ENCODE data around the gene NR2F1-AS1. TPM values are rescaled to one million over a fixed set of nuclear protein-coding genes. Genes with fewer than 3 reads are reported as not detected.

NR2F1-AS1 gene
- total and polyA plus RNA-seq, 2 of the 4 experiments (the other 2 are of a cell fraction), result 12.5 to 12.8 TPM

DNA sequence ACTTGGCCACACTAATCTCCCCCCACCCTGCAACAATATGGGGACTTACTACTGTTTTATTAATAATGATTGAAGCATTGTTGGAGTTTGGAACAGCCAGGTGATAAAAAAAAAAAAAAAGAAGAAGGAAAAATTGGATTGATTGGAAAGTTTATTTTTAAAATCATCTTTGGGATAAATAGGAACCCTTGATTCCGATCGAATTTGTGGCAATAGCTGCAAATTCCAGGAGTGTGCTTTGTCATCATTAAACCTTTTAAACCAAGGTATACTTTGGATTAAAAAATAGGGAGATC is 1.1 kb upstream of the NR2F1-AS1 start:
- peak overlapping the region; percentile 76 for H2BK5ac ChIP-seq (ENCODE audit: low read depth, low read length, poor library complexity, severe bottlenecking)
- ATAC-seq (ENCODE audit: low read depth) (no peak), DNase-seq (no peak)
- BruUV-seq (replicated peaks), result no TSS peak
- H3K9ac ChIP-seq (ENCODE audit: low read depth, low read length), result peak overlapping the region; percentile 68
- dilution Hi-C loops (cut with HindIII; ENCODE audit: low sequenced_read_pairs, unreplicated experiment), result no loop called here
- no peaks in the 10 kb centered on the region for H3K9me3 ChIP-seq (ENCODE audit: control insufficient read depth, insufficient read depth, low read length)
- peak overlapping the region; percentile 28; the same call in 1 of the 2 replicates for H3K23ac ChIP-seq (ENCODE audit: low read depth, low read length)
- intact Hi-C loops (cut with micrococcal nuclease), result loop anchor here (2.0 to 10.0 kb wide), 8 partner anchors 219 to 1155 kb away; no protein-coding TSS in a partner anchor
- H3K4me2 ChIP-seq (ENCODE audit: low read depth, low read length), result peak overlapping the region; percentile 83
- H3K56ac ChIP-seq (ENCODE audit: extremely low read depth, insufficient read depth, low read length), result peak overlapping the region; percentile 43; the same call in 1 of the 2 replicates
- peak overlapping the region; percentile 66 for H2BK120ac ChIP-seq (ENCODE audit: low read depth, low read length)
- H2BK15ac ChIP-seq (ENCODE audit: low read depth, low read length), result 0 out of 3 replicates have a peak overlapping the region, but pooled peaks have one; percentile 5
- peak overlapping the region; percentile 20; the same call in 1 of the 2 replicates for H2AK5ac ChIP-seq (ENCODE audit: low read depth, low read length)
- peak overlapping the region; percentile 58; the same call in 1 of the 2 replicates for H3K4ac ChIP-seq (ENCODE audit: low read depth, low read length)
- ChIA-PET CTCF (interaction anchor here (0.6 to 1.7 kb wide), 5 partner anchors 219 to 1245 kb away, joined by 3 to 10 read pairs (median 5); no protein-coding TSS in a partner anchor), POLR2A (ENCODE audit: unreplicated experiment) (interaction anchor here (1.0 kb wide), 1 partner anchor 21 kb away, joined by 8 read pairs; no protein-coding TSS in a partner anchor)
- H3K18ac ChIP-seq (ENCODE audit: low read depth, low read length), result peak overlapping the region; percentile 26; the same call in 1 of the 2 replicates
- peak overlapping the region; percentile 19; the same call in 1 of the 2 replicates for H4K5ac ChIP-seq (ENCODE audit: low read depth, low read length)
- peaks cover 4% of the 10 kb centered on the region for H3K4me1 ChIP-seq (ENCODE audit: control insufficient read depth, insufficient read depth, low read length)
- no peak overlapping the region for H2BK20ac ChIP-seq (ENCODE audit: low read depth, low read length)
- 0 out of 4 replicates have a peak overlapping the region, but pooled peaks of 1 of the 2 experiments have one; percentile 20 for H4K8ac ChIP-seq (ENCODE audit: low read depth in 2 of 2, low read length in 2 of 2)
- H4K91ac ChIP-seq (ENCODE audit: insufficient read depth, low read depth, low read length), result no peak overlapping the region; the same call in 1 of the 2 replicates
- H3K14ac ChIP-seq (replicated peaks; ENCODE audit: low read depth, low read length), result no peak overlapping the region
- no peaks in the 10 kb centered on the region; the same call in 1 of the 2 replicates for H4K20me1 ChIP-seq (ENCODE audit: insufficient read depth, low read length)
- WGBS, 2 experiments (ENCODE audit: extremely low coverage in 2 of 2, insufficient read length in 1 of 2), result no CpG with 5 or more reads among the region's 2 CpGs
- no peaks in the 10 kb centered on the region for H3K27me3 ChIP-seq (ENCODE audit: control insufficient read depth, insufficient read depth, low read length)
- H3K9me1 ChIP-seq (ENCODE audit: insufficient read depth, low read length), result no peaks in the 10 kb centered on the region
- in situ Hi-C loops (cut with MboI; ENCODE audit: low sequenced_read_pairs), result loop anchor here (10.0 to 25.0 kb wide), 4 partner anchors 333 to 1270 kb away; no protein-coding TSS in a partner anchor
- H3K4me3 ChIP-seq (ENCODE audit: insufficient read depth, low read depth, low read length), result peak overlapping the region; percentile 81
- H2AK9ac ChIP-seq (replicated peaks; ENCODE audit: low read depth, low read length, poor library complexity), result no peak overlapping the region
- H2AFZ ChIP-seq (replicated peaks; ENCODE audit: low read length, poor library complexity), result peak overlapping the region; percentile 64
- peaks cover 5% of the 10 kb centered on the region for H3K36me3 ChIP-seq (ENCODE audit: control insufficient read depth, insufficient read depth, low read length)
- H3K79me1 ChIP-seq (ENCODE audit: low read depth in 1 of 2, low read length in 2 of 2), result peaks cover 10 to 29% of the 10 kb centered on the region in 2 experiments; a peak in 3 of 4 replicates
- peak overlapping the region; percentile 86; the same call in 1 of the 2 replicates for H3K27ac ChIP-seq (ENCODE audit: insufficient read depth, low read length)
- no peak for TF ChIP-seq RFX5 (IDR thresholded peaks at IDR 0.05; ENCODE audit: low read depth, low read length)
- TF ChIP-seq, protein P1, sequence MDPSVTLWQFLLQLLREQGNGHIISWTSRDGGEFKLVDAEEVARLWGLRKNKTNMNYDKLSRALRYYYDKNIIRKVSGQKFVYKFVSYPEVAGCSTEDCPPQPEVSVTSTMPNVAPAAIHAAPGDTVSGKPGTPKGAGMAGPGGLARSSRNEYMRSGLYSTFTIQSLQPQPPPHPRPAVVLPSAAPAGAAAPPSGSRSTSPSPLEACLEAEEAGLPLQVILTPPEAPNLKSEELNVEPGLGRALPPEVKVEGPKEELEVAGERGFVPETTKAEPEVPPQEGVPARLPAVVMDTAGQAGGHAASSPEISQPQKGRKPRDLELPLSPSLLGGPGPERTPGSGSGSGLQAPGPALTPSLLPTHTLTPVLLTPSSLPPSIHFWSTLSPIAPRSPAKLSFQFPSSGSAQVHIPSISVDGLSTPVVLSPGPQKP (IDR thresholded peaks at IDR 0.05; ENCODE audit: borderline replicate concordance, low read depth, low read length), result no peak
- no peak for TF ChIP-seq MAZ (IDR thresholded peaks at IDR 0.05; ENCODE audit: borderline replicate concordance, low read depth, low read length)
- no peak for TF ChIP-seq FOS (IDR thresholded peaks at IDR 0.05; ENCODE audit: low read depth, low read length)
- TF ChIP-seq MAFK (IDR thresholded peaks at IDR 0.05; ENCODE audit: low read depth, low read length), result no peak
- no peak for TF ChIP-seq NFE2L2 (IDR thresholded peaks at IDR 0.05; ENCODE audit: low read depth, low read length)
- no peak for TF ChIP-seq POLR2A (IDR thresholded peaks at IDR 0.05; ENCODE audit: low read depth, low read length)
- no peak for TF ChIP-seq SMC3 (IDR thresholded peaks at IDR 0.05; ENCODE audit: low read depth, low read length)
- TF ChIP-seq, protein P2, sequence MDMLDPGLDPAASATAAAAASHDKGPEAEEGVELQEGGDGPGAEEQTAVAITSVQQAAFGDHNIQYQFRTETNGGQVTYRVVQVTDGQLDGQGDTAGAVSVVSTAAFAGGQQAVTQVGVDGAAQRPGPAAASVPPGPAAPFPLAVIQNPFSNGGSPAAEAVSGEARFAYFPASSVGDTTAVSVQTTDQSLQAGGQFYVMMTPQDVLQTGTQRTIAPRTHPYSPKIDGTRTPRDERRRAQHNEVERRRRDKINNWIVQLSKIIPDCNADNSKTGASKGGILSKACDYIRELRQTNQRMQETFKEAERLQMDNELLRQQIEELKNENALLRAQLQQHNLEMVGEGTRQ (IDR thresholded peaks at IDR 0.05; ENCODE audit: low read depth, low read length), result no peak
- TF ChIP-seq, protein P3, sequence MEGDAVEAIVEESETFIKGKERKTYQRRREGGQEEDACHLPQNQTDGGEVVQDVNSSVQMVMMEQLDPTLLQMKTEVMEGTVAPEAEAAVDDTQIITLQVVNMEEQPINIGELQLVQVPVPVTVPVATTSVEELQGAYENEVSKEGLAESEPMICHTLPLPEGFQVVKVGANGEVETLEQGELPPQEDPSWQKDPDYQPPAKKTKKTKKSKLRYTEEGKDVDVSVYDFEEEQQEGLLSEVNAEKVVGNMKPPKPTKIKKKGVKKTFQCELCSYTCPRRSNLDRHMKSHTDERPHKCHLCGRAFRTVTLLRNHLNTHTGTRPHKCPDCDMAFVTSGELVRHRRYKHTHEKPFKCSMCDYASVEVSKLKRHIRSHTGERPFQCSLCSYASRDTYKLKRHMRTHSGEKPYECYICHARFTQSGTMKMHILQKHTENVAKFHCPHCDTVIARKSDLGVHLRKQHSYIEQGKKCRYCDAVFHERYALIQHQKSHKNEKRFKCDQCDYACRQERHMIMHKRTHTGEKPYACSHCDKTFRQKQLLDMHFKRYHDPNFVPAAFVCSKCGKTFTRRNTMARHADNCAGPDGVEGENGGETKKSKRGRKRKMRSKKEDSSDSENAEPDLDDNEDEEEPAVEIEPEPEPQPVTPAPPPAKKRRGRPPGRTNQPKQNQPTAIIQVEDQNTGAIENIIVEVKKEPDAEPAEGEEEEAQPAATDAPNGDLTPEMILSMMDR (conservative IDR thresholded peaks at IDR 0.05; ENCODE audit: low read depth, low read length), result no peak
- no peak for TF ChIP-seq RCOR1 (IDR thresholded peaks at IDR 0.05; ENCODE audit: insufficient replicate concordance, low read length)
- no peak for TF ChIP-seq MXI1 (IDR thresholded peaks at IDR 0.05; ENCODE audit: borderline replicate concordance, low read depth, low read length)
- TF ChIP-seq CEBPB (IDR thresholded peaks at IDR 0.05; ENCODE audit: low read depth, low read length), result no peak
- no peak for TF ChIP-seq BHLHE40 (IDR thresholded peaks at IDR 0.05; ENCODE audit: low read depth, low read length)
- no peak for TF ChIP-seq RAD21 (IDR thresholded peaks at IDR 0.05; ENCODE audit: low read length)

Data from IMR-90 (cell line).